Left lobe of liver (tissue), 2 donors: Measurements from ENCODE around the gene ALG14. TPM values are rescaled to one million over a fixed set of nuclear protein-coding genes. Genes with fewer than 3 reads are reported as not detected.
"Not testable (repeated sequence)": the region's sequence is repeated elsewhere in the genome, so short reads cannot be mapped to it uniquely, and the experiment has no call there.

ENCODE experiments used
- ATAC-seq: fragments of 200-7000 bp; cut with Tn5 transposase; one replicate; pipeline ENCODE4 v1.9.1; 2020; ENCODE audit warnings: mild to moderate bottlenecking, moderate library complexity
- DNase-seq: peaks from one replicate; pipeline ENCODE4 v3.0.0-alpha.2; 2020; ENCODE audit warnings: low spot score
- total RNA-seq: library from RNA; stranded (reverse); gene quantifications from one replicate; pipeline ENCODE4 v1.2.1, GENCODE V29; 2021
- donor health status: DM: no; HTN: no; CAD: no; lungs with moderate emphysema.
- donor health status: DM: no; HTN: yes; CAD: no.

The ALG14 gene
- total RNA-seq, 1 donor from 2014 or later: 5.4 TPM

- ATAC-seq (no peak), DNase-seq (no peak)
Observed at GRCh38 chr1:94961988-94962387, 110.8 kb downstream of the ALG14 start.

- peak; percentile 65 for ATAC-seq
- peak; percentile 60 for DNase-seq
Observed at GRCh38 chr1:94961582-94961981, 111.2 kb downstream of the ALG14 start.

GRCh38 chr1:94958081-94958480 is 114.7 kb downstream of the ALG14 start:
- no peak for DNase-seq
- ATAC-seq: peak; percentile 5

GRCh38 chr1:94955767-94956632 is 116.8 kb downstream of the ALG14 start:
- peak; percentile 60 for DNase-seq
- ATAC-seq: peak; percentile 63

GRCh38 chr1:94954263-94955220 is 118.2 kb downstream of the ALG14 start:
- DNase-seq: no peak
- no peak for ATAC-seq

GRCh38 chr1:94953746-94954145 is 119.0 kb downstream of the ALG14 start:
- ATAC-seq: no peak
- no peak for DNase-seq

- ATAC-seq (no peak), DNase-seq (no peak)
Observed at GRCh38 chr1:94953107-94953506, 119.6 kb downstream of the ALG14 start.

- ATAC-seq: peak; percentile 2
- no peak for DNase-seq
Observed at GRCh38 chr1:94952539-94952938, 120.2 kb downstream of the ALG14 start.

GRCh38 chr1:94951509-94952208 is 121.1 kb downstream of the ALG14 start:
- ATAC-seq: no peak
- DNase-seq: no peak

- DNase-seq: no peak
- peak; percentile 24 for ATAC-seq
Observed at GRCh38 chr1:94951046-94951445, 121.7 kb downstream of the ALG14 start.

GRCh38 chr1:94949681-94950661 is 122.8 kb downstream of the ALG14 start:
- ATAC-seq (peak; percentile 89), DNase-seq (peak; percentile 81)

GRCh38 chr1:94947437-94947836 is 125.3 kb downstream of the ALG14 start:
- ATAC-seq: no peak
- DNase-seq: no peak

- no peak for ATAC-seq
- no peak for DNase-seq
Observed at GRCh38 chr1:94946886-94947285, 125.9 kb downstream of the ALG14 start.

GRCh38 chr1:94942171-94943128 is 130.3 kb downstream of the ALG14 start:
- DNase-seq (no peak), ATAC-seq (peak; percentile 83)

GRCh38 chr1:94941480-94941879 is 131.3 kb downstream of the ALG14 start:
- DNase-seq: not testable (repeated sequence)
- peak; percentile 12 for ATAC-seq

GRCh38 chr1:94940738-94941137 is 132.0 kb downstream of the ALG14 start:
- ATAC-seq: no peak

GRCh38 chr1:94937820-94938219 is 134.9 kb downstream of the ALG14 start:
- DNase-seq (no peak), ATAC-seq (peak; percentile 40)

More at GRCh38 chr1:94940738-94941137, 132.0 kb downstream of the ALG14 start:
- DNase-seq: no peak

- DNase-seq (no peak), ATAC-seq (no peak)
Observed at GRCh38 chr1:94936861-94937620, 135.7 kb downstream of the ALG14 start.
